Heart right ventricle (tissue), 16 donors: ENCODE results near the gene NFKBIL1. TPM values are rescaled to one million over a fixed set of nuclear protein-coding genes. Genes with fewer than 3 reads are reported as not detected.
A peak's percentile ranks its signal among the peaks of the same experiment; 100 is the strongest.
"Not testable (repeated sequence)": the region's sequence is repeated elsewhere in the genome, so short reads cannot be mapped to it uniquely, and the experiment has no call there.

Experiments used
- ATAC-seq, 8 donors: fragments of 200-7000 bp; cut with Tn5 transposase; one replicate each; pipeline ENCODE4 v1.9.1; 2020; ENCODE audit warnings: mild to moderate bottlenecking in 8 of 8, moderate library complexity in 8 of 8, moderate number of reproducible peaks in 1 of 8
- DNase-seq, 2 donors: peaks; one replicate each; pipeline ENCODE4 v3.0.0-alpha.2; 2020
- H3K27ac ChIP-seq, 10 donors: fragments of 200-600 bp; sonication (generic) in 2 of 10; one replicate each; pipeline versions ENCODE4 v1.5.0 to v1.8.0; 2020 to 2022; ENCODE audit warnings: mild to moderate bottlenecking in 3 of 10
- H3K27me3 ChIP-seq, 7 donors: fragments of 200-600 bp; one replicate each; pipeline ENCODE4 v1.8.0; 2021 to 2022; ENCODE audit warnings: mild to moderate bottlenecking in 2 of 7
- H3K36me3 ChIP-seq, 9 donors: fragments of 200-600 bp; sonication (generic) in 1 of 9; one replicate each; pipeline versions ENCODE4 v1.5.0 to v1.8.0; 2020 to 2022; ENCODE audit warnings: mild to moderate bottlenecking in 2 of 9
- H3K4me1 ChIP-seq, 9 donors: fragments of 200-600 bp; sonication (generic) in 1 of 9; one replicate each; pipeline versions ENCODE4 v1.5.0 to v1.8.0; 2020 to 2022; ENCODE audit warnings: mild to moderate bottlenecking in 4 of 9
- H3K4me3 ChIP-seq, 10 donors: fragments of 200-600 bp; sonication (generic) in 2 of 10; one replicate each; pipeline versions ENCODE4 v1.5.0 to v1.8.0; 2020 to 2022; ENCODE audit warnings: mild to moderate bottlenecking in 7 of 10, moderate library complexity in 2 of 10
- H3K9me3 ChIP-seq, 11 donors: fragments of 200-600 bp in 10 of 11; sonication (generic) in 2 of 11; one replicate each; pipeline versions ENCODE4 v1.5.0 to v1.8.0; 2013 to 2022; ENCODE audit warnings: mild to moderate bottlenecking in 2 of 11, control low read depth in 1 of 11, moderate library complexity in 1 of 11
- WGBS, 2 donors: extraction: QIAGEN DNeasy Blood & Tissue Kit; methylation state at CpG; one replicate each; pipeline ENCODE4 v1.1.7; 2013; ENCODE audit warnings: inconsistent platforms in 1 of 2; 5-methylcytosine and 5-hydroxymethylcytosine counted together
- intact Hi-C, 10 donors: fragments of 100-400 bp; cut with DNase I; formaldehyde crosslinking; loops; one replicate each; pipeline versions ENCODE4 v1.11.1 to v1.14.2; 2022
- polyA plus RNA-seq, 2 donors: library from polyadenylated mRNA; stranded (reverse); fragments of 200-250 nt; gene quantifications; one replicate each; pipeline ENCODE4 v1.2.3, GENCODE V29; 2013
- total RNA-seq, 10 donors: library from RNA; stranded (reverse); fragmentation: NEBNext Ultra II Directional in 3 of 10; extraction: Animal tissue kit (Norgen Biotek cat#: 25700) in 3 of 10; gene quantifications; one replicate each; pipeline versions ENCODE4 v1.2.1 to v1.2.4, GENCODE V29; 2021 to 2023
- TF ChIP-seq, protein P1 (sequence below), 9 donors: fragments of 200-600 bp; sonication (generic) in 2 of 9; IDR thresholded peaks; one replicate each; pipeline versions ENCODE4 v1.5.0 to v1.8.0; 2021 to 2022; ENCODE audit warnings: antibody characterized with exemption in 9 of 9, mild to moderate bottlenecking in 5 of 9, moderate library complexity in 1 of 9
- donor health status: Arrhythmogenic right ventricular cardiomyopathy.
- donor health status: ischemic (EF 13 %, LVEDD 7.1; RV severe dilation, severe dysfunction).
- donor health status: healthy with polysubstance abuse.
- donor health status: DM: no; HTN: yes; CAD: no.
- donor health status: DM: no; HTN: no; CAD: no.
- donor health status: ischemic (EF 25% LVEDD 6.9; RV normal size, moderate dysfunction).
- donor health status: ischemic (EF 25% LVEDD 5.7; RV mildly dilated, moderate dysfunction).
- donor health status: healthy.
- donor health status: DM: yes; HTN: yes; CAD: no.
- donor health status: Ischemic cardiomyopathy.
- donor health status: ischemic (EF 35%, LVEDD 5.7; RV mildly dilated, moderate dysfunction).
- donor health status: nonischemic (EF 11% LVEDD 7.7; RV severe dilation, severe dysfunction).
- donor health status: DM: yes; HTN: yes; CAD: no.
- donor health status: PGD.
- donor health status: ischemic (EF 29% LVEDD 5.4; RV normal size, mild dysfunction).
- donor health status: nonischemic (EF 23%, LVEDD 6.1; RV moderate dilation, normal function).

The NFKBIL1 gene
- total and polyA plus RNA-seq, 12 donors, result 9.7 to 22.2 (median 12.1) TPM

DNA sequence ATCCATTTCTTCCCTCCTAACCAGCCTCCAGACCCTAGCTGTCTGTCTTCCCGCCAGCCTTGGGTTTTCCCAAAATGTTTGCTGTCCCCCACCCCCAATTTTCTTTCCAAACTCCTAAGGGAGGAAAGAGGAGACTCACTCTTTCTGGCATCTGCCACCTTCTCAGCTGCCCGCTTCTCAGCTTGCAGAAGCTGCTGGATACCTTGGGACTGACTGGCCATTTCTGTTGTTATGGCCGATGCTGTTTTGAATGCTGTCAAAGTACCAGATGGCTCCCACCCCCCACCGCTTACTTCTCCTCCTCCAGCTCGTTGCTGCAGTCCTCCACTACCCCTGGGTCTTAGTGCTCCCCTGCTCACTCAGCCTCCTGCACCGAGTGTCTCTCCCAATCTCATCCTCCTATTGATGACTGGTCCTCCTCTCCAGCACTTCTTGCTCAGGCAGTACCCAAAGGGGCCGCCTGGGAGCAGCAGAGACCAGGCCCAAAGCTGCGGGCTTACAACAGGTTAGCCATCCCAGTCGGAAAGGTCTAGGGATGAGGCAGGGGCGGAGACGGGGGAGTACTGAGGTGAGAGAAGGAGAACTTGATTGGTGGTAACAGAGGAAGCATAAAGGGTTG is 960 bp upstream of the NFKBIL1 start, which contains the start of gene ATP6V1G2:
Gene ATP6V1G2, minus strand, starts transcription at position 270 of the 619 bp plus-strand sequence. Its CDS starts 49 bp downstream, at position 221.
- Histone ChIP-seq H3K27ac (peak within 1 kb of the TSS; percentile 69 to 95 (median 91)), H3K36me3 (peaks cover 0 to 29% (median 8%) of the 10 kb centered on the region in 9 donors), H3K9me3 (no peaks in the 10 kb centered on the region), H3K27me3 (no peaks in the 10 kb centered on the region), H3K4me1 (peaks cover 10 to 47% (median 25%) of the 10 kb centered on the region in 9 donors), H3K4me3 (peak within 1 kb of the TSS; percentile 30 to 63 (median 56))
- DNase-seq (peak; percentile 85 to 88), ATAC-seq (peak; percentile 62 to 85 (median 81))
- intact Hi-C loops, result loop anchor here (1.0 to 10.0 kb wide), 10 partner anchors 34 to 408 kb away; partner anchors contain the start of genes LTB (in 4 of the 10), NELFE (in 3 of the 10), SKIC2 (in 3 of the 10) and AIF1 (in 2 of the 10)
- WGBS, 2 donors, result 5 to 9% methylated on average over 11 of the region's 11 CpGs
- TF ChIP-seq, protein P1, sequence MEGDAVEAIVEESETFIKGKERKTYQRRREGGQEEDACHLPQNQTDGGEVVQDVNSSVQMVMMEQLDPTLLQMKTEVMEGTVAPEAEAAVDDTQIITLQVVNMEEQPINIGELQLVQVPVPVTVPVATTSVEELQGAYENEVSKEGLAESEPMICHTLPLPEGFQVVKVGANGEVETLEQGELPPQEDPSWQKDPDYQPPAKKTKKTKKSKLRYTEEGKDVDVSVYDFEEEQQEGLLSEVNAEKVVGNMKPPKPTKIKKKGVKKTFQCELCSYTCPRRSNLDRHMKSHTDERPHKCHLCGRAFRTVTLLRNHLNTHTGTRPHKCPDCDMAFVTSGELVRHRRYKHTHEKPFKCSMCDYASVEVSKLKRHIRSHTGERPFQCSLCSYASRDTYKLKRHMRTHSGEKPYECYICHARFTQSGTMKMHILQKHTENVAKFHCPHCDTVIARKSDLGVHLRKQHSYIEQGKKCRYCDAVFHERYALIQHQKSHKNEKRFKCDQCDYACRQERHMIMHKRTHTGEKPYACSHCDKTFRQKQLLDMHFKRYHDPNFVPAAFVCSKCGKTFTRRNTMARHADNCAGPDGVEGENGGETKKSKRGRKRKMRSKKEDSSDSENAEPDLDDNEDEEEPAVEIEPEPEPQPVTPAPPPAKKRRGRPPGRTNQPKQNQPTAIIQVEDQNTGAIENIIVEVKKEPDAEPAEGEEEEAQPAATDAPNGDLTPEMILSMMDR (IDR thresholded peaks at IDR 0.05), result peak; percentile 88 to 97 (median 95)

DNA sequence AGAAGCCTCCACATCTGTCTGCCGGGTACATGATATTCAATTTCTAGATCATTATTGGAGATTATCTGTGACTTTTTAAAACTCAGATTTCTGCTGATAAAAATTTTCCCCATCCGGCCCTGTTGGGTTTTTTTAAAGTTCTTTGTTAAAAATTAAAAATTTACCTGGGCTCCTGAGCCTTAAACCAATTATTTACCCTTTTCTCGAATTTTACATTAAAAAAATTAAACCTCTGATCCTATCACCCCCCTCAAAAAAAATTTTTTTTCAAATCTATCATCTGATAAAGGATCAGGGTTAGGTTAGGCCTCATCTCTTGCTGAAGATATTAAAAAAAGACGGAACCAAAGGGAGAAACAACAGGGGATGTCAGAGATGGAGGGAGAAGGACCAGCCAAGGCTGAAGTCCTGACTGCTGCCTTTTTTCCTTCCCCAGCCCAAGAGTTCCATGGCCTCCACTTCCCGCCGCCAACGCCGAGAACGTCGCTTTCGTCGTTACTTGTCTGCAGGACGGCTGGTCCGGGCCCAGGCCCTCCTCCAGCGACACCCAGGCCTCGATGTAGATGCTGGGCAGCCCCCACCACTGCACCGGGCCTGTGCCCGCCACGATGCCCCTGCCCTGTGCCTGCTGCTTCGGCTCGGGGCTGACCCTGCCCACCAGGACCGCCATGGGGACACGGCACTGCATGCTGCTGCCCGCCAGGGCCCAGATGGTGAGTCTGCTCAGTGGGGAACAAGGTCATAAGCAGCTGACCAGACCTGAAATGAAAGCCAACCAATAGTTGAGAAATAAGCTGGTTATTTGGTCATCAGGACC is 527 bp downstream of the NFKBIL1 start:
- intact Hi-C loops, result loop anchor here (1.0 to 10.0 kb wide), 10 partner anchors 33 to 407 kb away; partner anchors contain the start of genes LTB (in 4 of the 10), NELFE (in 3 of the 10), SKIC2 (in 3 of the 10) and AIF1 (in 2 of the 10)
- peak overlapping the region in 9 of 10 donors; percentile 40 to 63 (median 56) for H3K4me3 ChIP-seq
- no peaks in the 10 kb centered on the region for H3K27me3 ChIP-seq
- ATAC-seq (no peak), DNase-seq (no peak)
- peaks cover 0 to 40% (median 15%) of the 10 kb centered on the region in 9 donors for H3K36me3 ChIP-seq
- no peaks in the 10 kb centered on the region for H3K9me3 ChIP-seq
- WGBS, 2 donors, result 75 to 77% methylated on average over 24 of the region's 24 CpGs
- peaks cover 6 to 46% (median 20%) of the 10 kb centered on the region in 9 donors for H3K4me1 ChIP-seq
- TF ChIP-seq, protein P1 (IDR thresholded peaks at IDR 0.05), result no peak
- peak overlapping the region; percentile 69 to 95 (median 91) for H3K27ac ChIP-seq

DNA sequence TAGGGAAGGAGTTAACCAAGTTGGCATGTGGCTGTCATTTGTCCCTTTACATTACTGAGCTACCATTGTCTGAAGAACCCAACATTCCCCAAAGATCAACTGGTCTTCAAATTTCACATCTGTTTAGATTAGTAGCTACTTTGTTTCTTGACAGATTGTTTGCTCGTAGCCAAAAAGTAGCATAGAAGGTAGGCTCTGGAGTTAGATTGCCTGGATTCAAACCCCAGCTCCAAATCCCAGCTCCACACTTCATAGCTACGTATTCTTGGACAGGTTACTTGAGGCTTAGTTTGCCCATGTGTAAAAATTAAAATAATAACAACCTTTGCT is 1.1 kb downstream of the NFKBIL1 start:
- ATAC-seq, result no peak
- TF ChIP-seq, protein P1 (IDR thresholded peaks at IDR 0.05), result no peak
- H3K9me3 ChIP-seq, result no peaks in the 10 kb centered on the region
- intact Hi-C loops, result loop anchor here in 8 of 10 donors (2.0 to 10.0 kb wide), 8 partner anchors 32 to 406 kb away; partner anchors contain the start of genes LTB (in 4 of the 8), NELFE (in 3 of the 8), SKIC2 (in 3 of the 8) and AIF1 (in 2 of the 8)
- peaks cover 0 to 46% (median 15%) of the 10 kb centered on the region in 9 donors for H3K36me3 ChIP-seq
- peak overlapping the region in 5 of 10 donors; percentile 56 to 63 (median 57) for H3K4me3 ChIP-seq
- H3K27me3 ChIP-seq, result no peaks in the 10 kb centered on the region
- WGBS, 2 donors, result 93 to 95% methylated on average over 2 of the region's 2 CpGs
- peak overlapping the region in 8 of 10 donors; percentile 87 to 95 (median 92) for H3K27ac ChIP-seq
- DNase-seq, result no peak
- H3K4me1 ChIP-seq, result peaks cover 6 to 41% (median 15%) of the 10 kb centered on the region in 9 donors

DNA sequence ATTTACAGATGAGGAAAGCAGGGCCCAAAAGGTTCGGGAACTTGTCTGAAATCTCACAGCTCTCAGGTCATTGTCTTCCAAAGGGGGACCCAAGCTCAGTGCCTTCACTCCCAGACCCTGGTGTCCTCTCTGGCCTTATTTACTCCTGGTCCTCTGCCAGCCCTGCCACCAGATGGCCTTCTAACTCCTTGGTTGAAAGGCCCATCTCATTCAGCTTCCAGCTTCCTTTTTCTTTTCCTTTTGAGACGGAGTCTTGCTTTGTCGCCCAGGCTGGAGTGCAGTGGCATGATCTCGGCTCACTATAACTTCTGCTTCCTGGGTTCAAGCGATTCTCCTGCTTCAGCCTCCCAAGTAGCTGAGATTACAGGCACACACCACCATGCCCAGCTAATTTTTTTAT is 4.0 kb downstream of the NFKBIL1 start:
- not testable (repeated sequence) for H3K4me3 ChIP-seq, ATAC-seq, H3K27me3 ChIP-seq, H3K9me3 ChIP-seq
- peak in 1 of 2 donors; percentile 68 for DNase-seq
- peak overlapping the region in 6 of 10 donors; percentile 8 to 59 (median 38) for H3K27ac ChIP-seq
- WGBS, 2 donors, result 44 to 45% methylated on average over 5 of the region's 5 CpGs
- intact Hi-C loops, result loop anchor here in 2 of 10 donors (1.0 kb wide), 1 partner anchor 47 kb away; no protein-coding TSS in a partner anchor
- peaks cover 0 to 70% (median 15%) of the 10 kb centered on the region in 9 donors for H3K36me3 ChIP-seq
- TF ChIP-seq, protein P1 (IDR thresholded peaks at IDR 0.05), result peak in 8 of 9 donors; percentile 25 to 66 (median 59)
- H3K4me1 ChIP-seq, result peaks cover 6 to 44% (median 19%) of the 10 kb centered on the region in 9 donors
